Hematopoietic multipotent progenitor cell treated with erythropoietin and hydrocortisone succinate and interleukin-3 and kit ligand, for 17 days (in vitro differentiated cells): ENCODE results near the gene IL17RD.

Source experiments
- DNase-seq: peaks from one replicate; pipeline ENCODE4 v3.0.0-alpha.2; 2015; ENCODE audit warnings: low spot score

Gene IL17RD

DNA sequence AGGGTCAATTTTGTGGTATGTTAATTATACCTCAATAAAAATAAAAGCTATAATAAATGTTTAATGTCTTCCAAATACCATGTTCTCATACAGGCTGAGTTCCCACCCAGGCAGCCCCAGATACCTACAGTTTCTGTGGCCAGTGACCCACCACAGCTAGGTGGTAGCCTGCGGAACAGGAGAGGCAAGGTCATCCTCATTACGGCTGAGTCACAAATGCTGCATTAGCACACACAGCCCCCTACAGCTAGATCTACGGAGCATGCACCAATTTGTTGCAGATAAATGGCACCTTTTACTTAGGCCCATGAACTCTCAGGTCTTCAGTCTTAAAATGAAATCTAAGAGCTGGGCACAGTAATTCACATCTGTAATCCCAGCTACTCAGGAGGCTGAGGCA, 99.6 kb downstream of the IL17RD start:
- DNase-seq: no peak

DNA sequence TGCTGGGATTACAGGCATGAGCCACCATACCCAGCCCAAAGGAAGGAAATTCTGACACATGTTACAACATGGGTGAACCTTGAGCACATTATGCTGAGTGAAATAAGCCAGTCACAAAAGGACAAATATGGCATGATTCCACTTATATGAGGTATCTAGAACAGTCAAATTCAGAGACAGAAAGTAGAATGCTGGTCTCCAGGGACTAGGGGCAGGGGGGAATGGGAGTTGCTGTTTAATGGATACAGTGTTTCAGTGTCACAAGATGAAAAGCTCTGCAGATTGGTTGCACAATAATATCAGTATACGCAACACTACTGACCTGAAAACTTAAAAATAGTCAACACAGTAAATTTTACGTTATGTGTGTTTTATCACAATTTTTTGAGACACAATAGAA, 100.6 kb downstream of the IL17RD start:
- DNase-seq: no peak

DNA sequence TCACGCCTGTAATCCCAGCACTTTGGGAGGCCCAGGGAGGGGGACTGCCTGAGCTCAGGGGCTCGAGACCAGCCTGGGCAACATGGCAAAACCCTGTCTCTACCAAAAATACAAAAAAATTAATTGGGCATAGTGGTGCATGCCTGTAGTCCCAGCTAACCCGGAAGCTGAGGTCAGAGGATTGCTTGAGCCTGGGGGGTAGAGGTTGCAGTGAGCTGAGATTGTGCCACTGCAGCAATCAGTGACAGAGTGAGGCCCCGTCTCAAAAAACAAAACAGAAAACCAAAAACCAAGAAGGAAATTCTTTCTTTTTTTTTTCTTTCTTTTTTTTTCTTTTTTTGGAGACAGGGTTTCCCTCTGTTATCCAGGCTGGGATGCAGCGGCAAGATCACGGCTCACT, 101.2 kb downstream of the IL17RD start:
- DNase-seq: no peak

DNA sequence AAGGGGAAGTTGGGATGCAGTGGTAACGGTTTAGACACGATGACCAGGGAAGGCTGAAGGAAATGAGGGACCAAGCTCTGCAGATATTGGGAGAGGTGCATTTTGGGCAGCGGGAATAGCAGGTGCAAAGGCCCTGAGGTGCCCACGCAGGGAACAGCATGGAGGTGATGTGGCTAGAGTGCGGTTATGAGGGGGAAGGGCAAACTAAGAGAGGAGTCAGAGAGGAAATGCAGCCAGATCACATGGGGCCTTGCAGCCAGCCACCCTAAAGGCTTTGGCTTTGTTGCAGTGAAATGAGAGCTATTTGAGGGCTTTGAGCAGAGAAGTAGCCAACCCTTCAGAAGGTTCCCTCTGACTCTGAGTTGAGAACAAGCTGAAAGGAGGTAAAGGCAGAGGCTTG, 102.1 kb downstream of the IL17RD start:
- no peak for DNase-seq

DNA sequence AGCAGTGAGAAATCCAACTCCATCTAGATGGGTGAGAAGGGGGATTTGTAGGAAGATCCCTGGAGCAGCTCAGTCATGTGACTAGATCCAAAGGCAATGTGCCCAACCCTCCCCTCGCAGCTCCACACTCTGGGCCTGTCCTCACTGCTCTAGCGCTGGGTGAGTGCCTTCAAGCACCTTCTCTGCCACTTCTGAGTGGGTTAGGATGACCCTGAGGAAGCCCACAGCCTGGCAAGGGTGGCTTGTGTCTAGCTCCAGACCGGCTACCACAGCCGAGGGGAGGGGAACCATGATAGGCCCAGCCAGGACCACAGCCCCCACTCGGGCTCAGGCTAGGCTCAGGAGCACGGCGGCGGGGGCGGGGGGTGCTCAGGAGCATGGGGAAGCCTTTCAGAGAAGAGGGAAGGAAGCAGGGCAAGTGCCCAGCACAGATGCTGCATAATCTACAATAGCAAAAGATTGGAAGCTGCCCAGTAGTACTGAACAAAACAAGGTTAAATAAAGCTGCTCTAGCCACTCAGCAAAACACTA, 103.0 kb downstream of the IL17RD start:
- DNase-seq: no peak

DNA sequence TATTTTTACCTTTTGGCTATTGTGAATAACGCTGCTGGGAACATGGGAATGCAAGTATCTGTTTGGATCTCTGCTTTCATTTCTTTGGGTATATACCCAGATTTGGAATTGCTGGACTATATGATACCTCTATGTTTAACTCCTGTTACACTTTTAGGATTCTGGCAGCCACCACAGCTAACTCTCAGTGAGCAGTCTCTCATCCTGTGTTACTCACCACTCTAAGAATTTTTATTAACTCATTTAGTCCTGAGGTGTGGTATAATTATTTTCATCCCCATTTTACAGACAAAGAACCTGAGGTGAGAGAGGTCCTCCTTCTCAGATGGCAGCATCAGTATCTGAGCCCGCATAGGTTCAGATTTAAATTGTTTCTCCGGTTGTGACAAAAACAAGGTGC, 103.6 kb downstream of the IL17RD start:
- no peak for DNase-seq

DNA sequence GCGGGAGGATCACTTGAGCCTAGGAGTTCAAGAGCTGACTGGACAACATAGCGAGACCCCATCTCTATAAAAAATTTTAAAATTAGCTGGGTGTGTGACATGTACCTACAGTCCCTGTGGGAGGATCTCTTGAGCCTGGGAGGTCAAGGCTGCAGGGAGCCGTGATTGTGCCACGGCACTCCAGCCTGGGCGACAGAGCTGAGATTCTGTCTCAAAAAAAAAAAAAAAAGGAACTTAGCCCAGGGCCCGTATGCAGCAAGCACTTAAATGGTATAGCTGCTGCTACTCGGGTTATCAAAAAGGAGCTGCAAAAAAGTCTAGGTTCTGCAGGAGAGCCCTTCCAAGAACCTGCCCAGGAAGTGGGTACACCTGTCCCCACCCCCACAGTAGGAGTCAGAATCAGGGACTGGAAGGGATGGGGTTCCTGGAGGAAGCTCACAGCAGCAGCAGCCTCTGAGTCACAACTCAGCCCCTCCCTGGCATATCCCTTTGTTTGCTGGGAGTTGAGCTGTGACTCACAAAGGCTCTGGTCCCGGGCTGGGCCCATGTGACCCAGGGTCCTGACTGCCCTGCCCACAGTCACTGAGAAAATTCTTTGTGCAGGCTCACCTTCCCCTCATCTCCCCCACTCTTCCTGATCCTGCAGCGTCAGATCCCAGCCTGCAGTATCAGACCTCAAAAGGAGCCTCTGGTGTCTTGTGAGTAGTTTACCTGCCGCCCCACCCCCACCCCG, 104.9 kb downstream of the IL17RD start, which contains the start of gene SPATA12:
SPATA12 (plus strand) TSS at position 576 of the 733 bp plus-strand sequence. CDS start 13,031 bp downstream, outside the sequence.
- no peak for DNase-seq

DNA sequence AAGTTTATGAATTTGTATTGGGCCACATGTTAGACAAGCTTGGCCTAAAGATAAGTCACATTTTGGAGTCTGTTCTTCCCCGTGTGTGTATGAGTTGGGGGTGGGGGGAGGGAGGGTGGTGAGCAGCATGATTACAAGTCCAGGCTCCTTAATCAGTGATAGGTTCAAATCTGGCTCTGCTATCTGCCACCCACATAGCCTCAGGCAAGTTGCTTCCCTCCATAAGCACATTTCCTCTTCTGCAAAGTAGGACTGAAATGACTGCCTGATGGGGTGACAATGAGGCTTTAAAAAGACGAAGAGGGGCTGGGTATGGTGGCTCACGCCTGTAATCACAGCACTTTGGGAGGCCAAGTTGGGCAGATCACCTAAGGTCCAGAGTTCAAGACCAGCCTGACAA, 105.7 kb downstream of the IL17RD start:
- DNase-seq: no peak

DNA sequence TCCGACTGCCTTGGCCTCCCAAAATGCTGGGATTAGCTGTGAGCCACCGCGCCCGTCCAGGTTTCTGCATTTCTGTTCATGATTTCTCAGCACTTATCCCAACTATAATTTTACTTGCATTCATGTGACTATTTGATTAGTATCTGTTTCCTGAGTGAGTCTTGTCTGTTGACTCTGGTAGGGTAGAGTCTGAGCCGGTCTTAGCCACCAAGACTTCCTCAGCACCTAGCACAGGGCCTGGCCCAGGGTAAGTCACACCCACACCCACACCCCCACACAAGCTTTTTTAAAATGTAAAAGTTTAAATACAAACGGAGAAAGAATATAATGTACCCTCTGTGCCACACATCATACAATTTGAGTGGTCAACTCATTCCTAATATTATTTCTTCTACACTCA, 107.8 kb downstream of the IL17RD start:
- no peak for DNase-seq

DNA sequence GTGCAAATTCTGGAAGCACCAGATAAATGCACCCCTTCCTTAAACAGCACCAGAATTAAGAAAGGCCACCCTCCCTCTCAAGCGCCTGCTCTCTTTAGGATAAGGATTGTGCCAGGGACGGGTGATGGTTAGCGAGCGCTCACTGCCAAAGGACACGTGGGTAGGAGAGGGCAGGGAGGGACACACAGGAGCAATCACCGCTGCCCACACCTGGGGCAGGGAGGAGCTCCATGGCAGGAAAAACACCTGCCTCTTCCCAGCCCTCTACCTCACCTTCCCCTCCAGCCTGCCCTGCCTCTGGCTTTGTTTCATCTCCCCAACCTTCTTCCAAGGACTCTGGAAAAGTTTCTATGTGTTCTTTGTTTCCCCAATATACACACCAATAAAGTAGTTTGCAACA, 112.0 kb downstream of the IL17RD start:
- DNase-seq: no peak

DNA sequence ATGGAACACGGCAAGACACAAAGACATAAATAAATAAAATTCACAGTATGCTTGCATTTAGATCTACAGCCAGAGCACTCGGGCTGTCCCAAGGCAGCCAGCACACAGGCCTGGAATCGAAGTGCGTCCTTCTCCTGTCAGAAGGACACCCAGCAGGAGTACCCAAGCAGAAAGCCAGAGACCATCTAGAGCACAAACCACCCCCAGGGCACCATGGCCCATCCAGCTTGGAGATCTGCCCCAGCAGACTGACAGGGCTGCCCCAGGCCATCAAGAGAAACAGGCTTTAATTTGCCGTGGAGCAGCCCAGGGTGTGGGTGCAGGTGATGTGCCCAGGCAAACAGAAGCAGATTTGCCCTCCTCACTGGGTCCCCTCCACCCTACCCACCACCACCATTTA, 112.5 kb downstream of the IL17RD start:
- DNase-seq: no peak

DNA sequence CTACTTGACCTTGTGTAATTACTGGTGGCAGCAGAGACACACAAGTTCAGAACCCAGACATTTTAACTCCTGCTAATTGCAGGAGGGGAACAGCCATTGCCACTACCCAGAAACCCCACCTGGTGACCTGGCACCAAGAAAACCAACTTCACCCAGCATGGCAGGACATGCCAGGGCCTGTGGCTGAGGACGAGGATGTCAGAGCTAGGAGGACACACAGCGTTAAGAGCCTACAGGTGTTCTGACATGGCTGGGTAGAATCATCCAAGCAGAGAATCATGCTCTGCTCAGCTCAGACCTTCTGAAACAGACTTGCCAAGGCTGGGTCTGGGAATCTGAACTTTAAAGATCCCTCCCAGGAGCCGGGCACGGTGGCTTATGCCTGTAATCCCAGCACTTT, 116.4 kb downstream of the IL17RD start:
- DNase-seq: no peak

DNA sequence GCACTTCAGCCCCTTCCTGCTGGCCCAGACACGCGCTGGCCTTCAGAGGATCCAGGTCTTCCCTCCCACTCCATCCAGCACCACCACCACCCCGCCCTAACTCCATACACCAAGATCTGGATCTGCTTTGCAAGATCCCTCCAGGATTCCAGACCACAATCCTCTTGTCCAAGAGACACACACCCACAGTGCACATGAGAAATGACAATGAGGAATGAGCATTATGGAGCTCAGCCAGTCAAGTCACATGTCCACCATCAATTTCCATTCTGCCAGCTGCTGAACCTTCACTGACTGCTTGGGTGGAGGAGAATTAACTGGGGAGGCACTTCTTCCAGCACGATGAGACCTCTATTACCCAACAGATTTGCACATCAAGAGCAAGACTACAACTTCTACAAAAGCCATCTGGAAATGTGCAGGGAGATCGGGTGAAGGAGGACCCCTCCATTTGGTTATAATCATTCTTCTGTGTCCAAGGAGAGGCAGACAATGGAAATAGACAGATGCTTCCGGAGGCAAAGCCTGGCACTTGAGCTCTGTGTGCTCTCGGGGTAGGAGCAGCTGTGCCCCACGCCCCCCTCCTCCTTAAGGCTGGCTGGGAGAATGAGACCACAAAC, 117.0 kb downstream of the IL17RD start:
- DNase-seq: no peak

DNA sequence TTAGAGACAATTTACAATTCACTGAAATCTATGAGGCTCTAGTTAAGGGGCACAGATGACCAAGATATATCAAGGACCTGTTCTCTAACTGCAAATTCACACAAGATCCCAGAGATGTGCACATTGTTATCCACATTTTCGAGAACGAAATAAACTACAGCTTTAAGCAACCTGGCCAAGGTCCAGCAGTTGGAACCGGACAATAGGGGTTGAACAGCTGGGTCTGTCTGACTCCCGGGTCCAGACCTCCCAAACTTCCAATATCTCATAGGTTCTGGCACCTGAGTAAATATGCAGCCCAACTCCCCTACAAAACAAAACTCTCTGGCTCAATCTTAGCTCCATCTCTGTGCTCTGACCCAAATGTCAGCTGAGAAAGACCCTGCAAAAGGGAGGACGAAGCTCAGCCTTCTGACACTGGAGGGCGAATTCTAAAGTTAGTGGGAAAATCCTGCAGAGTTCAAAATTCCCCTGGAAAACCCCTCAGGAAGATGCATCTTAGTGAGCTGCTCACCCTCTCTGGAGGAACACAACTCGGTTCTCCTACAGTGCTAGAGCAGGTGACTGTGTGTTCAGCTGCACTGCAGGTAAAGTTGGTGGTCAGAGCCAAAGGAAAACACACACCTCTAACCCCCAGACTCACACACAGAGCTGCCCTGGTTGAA, 118.9 kb downstream of the IL17RD start:
- no peak for DNase-seq

DNA sequence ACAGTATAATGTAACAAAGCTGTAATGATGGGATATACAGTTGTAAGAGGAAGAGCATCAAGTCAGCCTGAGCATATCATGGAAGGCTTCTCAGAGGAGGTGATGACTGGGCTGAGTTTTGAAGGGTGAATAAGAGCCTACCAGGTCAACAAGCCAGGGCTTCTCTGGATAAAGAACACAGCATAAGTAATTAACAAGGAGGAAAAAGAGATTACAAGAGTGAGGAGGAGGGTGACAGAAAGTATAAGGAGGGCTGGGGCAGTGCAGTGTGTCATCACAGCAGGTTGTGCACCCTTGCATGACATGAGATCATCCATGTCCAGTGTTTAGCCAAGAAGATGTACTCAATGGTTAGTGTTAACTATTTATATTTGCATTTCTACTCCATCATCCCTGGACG, 121.6 kb downstream of the IL17RD start:
- DNase-seq: no peak

DNA sequence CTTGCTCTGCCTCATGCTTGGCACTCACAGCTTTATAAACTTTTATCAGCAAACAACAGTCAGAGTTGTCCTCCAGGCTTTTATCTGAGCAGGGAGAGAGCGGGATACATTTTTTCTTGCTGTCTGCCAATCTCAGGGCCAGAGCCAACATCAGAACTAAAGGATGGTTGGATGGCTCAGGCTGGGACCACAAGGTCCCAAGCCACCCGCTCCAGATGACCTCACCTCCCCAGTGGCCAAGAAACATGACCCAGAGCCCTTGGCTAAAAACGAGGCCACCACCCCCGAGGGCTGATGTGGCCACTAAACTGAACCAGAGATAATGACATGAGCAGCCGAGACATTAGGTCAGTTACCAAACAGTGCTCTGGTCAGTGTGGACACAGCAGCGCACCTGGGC, 123.5 kb downstream of the IL17RD start:
- DNase-seq: no peak
